Subcutaneous abdominal adipose tissue (tissue), 5 donors: ENCODE data around the gene RPL10.
A peak's percentile ranks its signal among the peaks of the same experiment; 100 is the strongest.

Source experiments
- H3K27ac ChIP-seq: one replicate; pipeline ENCODE4 v1.7.0; 2013; ENCODE audit warnings: low read depth, mild to moderate bottlenecking, inconsistent platforms, low read length, moderate library complexity
- H3K27me3 ChIP-seq, 5 donors: one replicate each; pipeline ENCODE4 v1.7.0; 2013; ENCODE audit warnings: low read length in 5 of 5, inconsistent platforms in 1 of 5; ENCODE audit not compliant: control insufficient read depth in 5 of 5, insufficient read depth in 4 of 5
- H3K36me3 ChIP-seq, 5 donors: one replicate each; pipeline ENCODE4 v1.7.0; 2013; ENCODE audit warnings: low read length in 5 of 5; ENCODE audit not compliant: control insufficient read depth in 5 of 5, insufficient read depth in 5 of 5
- H3K4me1 ChIP-seq, 5 donors: one replicate each; pipeline ENCODE4 v1.7.0; 2013; ENCODE audit warnings: low read length in 5 of 5, mild to moderate bottlenecking in 3 of 5, moderate library complexity in 1 of 5; ENCODE audit not compliant: control insufficient read depth in 5 of 5, insufficient read depth in 5 of 5
- H3K4me3 ChIP-seq, 5 donors: one replicate each; pipeline ENCODE4 v1.7.0; 2013; ENCODE audit warnings: low read length in 5 of 5, low read depth in 1 of 5
- H3K9ac ChIP-seq, 5 donors: one replicate each; pipeline ENCODE4 v1.7.0; 2013; ENCODE audit warnings: low read length in 5 of 5, mild to moderate bottlenecking in 4 of 5, moderate library complexity in 3 of 5
- H3K9me3 ChIP-seq, 5 donors: one replicate each; pipeline ENCODE4 v1.7.0; 2013; ENCODE audit warnings: low read length in 5 of 5; ENCODE audit not compliant: control insufficient read depth in 5 of 5
- donor health status: healthy.
- donor health status: healthy.
- donor health status: healthy.
- donor health status: healthy.
- donor health status: healthy.

RPL10 gene

GRCh38 chrX:154368630-154369448 lies 29.3 kb upstream of the RPL10 start:
- H3K27ac ChIP-seq: peak overlapping the region; percentile 93
- H3K4me1 ChIP-seq: peaks cover 0 to 60% (median 47%) of the 10 kb centered on the region in 5 donors
- peak overlapping the region in 4 of 5 donors; percentile 53 to 89 (median 71) for H3K4me3 ChIP-seq
- peak overlapping the region in 4 of 5 donors; percentile 58 to 79 (median 67) for H3K9ac ChIP-seq
- peaks cover 0 to 43% (median 41%) of the 10 kb centered on the region in 5 donors for H3K36me3 ChIP-seq
- H3K9me3 ChIP-seq: peaks cover 0 to 3% (median 0%) of the 10 kb centered on the region in 5 donors
- H3K27me3 ChIP-seq: peaks cover 0 to 9% (median 4%) of the 10 kb centered on the region in 5 donors

DNA sequence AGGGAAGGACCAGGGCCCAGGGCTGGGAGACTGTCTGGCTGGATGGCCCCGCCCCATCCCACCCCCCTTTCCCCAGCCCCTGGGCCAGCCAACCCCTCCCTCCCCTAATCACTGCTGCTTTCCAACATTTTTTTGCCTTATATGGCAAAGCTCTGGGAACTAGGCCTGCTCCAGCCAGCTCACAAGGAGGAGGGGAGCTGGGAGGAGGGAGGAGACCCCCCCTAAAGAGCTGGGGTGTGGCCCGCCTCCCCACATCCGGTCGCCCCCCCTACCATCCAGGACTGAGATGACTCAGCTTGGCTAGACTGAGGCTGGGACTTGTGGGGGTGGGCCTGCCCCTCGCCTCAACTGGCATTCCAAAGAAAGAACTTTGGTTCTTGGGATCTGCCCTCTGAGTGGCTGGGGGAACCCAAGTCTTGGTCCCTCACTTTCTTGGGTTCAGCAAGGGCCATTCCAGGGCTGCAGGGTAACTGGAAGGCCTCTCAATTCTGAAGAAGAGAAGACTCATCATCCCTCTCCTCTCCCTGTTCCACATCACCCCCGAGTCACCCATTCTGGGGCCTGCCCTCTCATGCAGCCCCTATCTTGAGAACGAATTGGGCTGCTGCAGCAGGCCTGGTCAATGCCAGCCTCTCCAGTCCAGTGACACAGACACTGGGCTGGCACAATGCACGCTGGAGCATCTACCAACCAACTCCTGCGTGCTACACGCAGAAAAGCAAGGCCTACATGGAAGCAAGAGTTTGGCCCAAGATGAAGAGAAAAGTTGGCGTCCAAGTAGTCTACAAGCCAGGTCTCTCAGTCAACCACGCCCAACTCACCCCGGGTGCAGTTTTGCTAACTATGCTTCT lies 28.5 kb upstream of the RPL10 start:
- Histone ChIP-seq H3K36me3 (peaks cover 0 to 35% (median 33%) of the 10 kb centered on the region in 5 donors), H3K4me3 (peak overlapping the region; percentile 73 to 90 (median 83)), H3K27me3 (peaks cover 0 to 12% (median 5%) of the 10 kb centered on the region in 5 donors), H3K9ac (peak overlapping the region; percentile 48 to 79 (median 77)), H3K9me3 (no peaks in the 10 kb centered on the region), H3K27ac (peak overlapping the region; percentile 93), H3K4me1 (peaks cover 0 to 66% (median 52%) of the 10 kb centered on the region in 5 donors)

- Histone ChIP-seq H3K4me1 (peaks cover 0 to 68% (median 55%) of the 10 kb centered on the region in 5 donors), H3K9ac (peak overlapping the region; percentile 48 to 78 (median 72)), H3K27ac (peak overlapping the region; percentile 93), H3K27me3 (peaks cover 0 to 12% (median 5%) of the 10 kb centered on the region in 5 donors), H3K36me3 (peaks cover 0 to 27% (median 25%) of the 10 kb centered on the region in 5 donors), H3K4me3 (peak overlapping the region; percentile 73 to 90 (median 83)), H3K9me3 (no peaks in the 10 kb centered on the region)
Measured at GRCh38 chrX:154370300-154371016, 27.7 kb upstream of the RPL10 start.

GRCh38 chrX:154371017-154371788 lies 27.0 kb upstream of the RPL10 start:
- Histone ChIP-seq H3K9me3 (no peaks in the 10 kb centered on the region), H3K27me3 (peaks cover 0 to 12% (median 5%) of the 10 kb centered on the region in 5 donors), H3K4me1 (peaks cover 0 to 68% (median 55%) of the 10 kb centered on the region in 5 donors), H3K27ac (peak overlapping the region; percentile 93), H3K4me3 (peak overlapping the region; percentile 64 to 89 (median 83)), H3K9ac (peak overlapping the region in 3 of 5 donors; percentile 53 to 78 (median 68)), H3K36me3 (peaks cover 0 to 21% (median 18%) of the 10 kb centered on the region in 5 donors)

- H3K36me3 ChIP-seq: peaks cover 0 to 14% (median 11%) of the 10 kb centered on the region in 5 donors
- H3K4me1 ChIP-seq: peaks cover 0 to 62% (median 49%) of the 10 kb centered on the region in 5 donors
- H3K4me3 ChIP-seq: peak overlapping the region in 4 of 5 donors; percentile 45 to 89 (median 68)
- peaks cover 0 to 12% (median 7%) of the 10 kb centered on the region in 5 donors for H3K27me3 ChIP-seq
- H3K27ac ChIP-seq: no peak overlapping the region
- H3K9ac ChIP-seq: peak overlapping the region in 2 of 5 donors; percentile 20 to 47
- no peaks in the 10 kb centered on the region for H3K9me3 ChIP-seq
Measured at GRCh38 chrX:154371789-154372300, 26.3 kb upstream of the RPL10 start.

- H3K4me3 ChIP-seq: peak overlapping the region in 1 of 5 donors; percentile 89
- H3K27ac ChIP-seq: no peak overlapping the region
- H3K4me1 ChIP-seq: peaks cover 0 to 54% (median 43%) of the 10 kb centered on the region in 5 donors
- H3K9ac ChIP-seq: no peak overlapping the region
- H3K27me3 ChIP-seq: peaks cover 0 to 12% (median 7%) of the 10 kb centered on the region in 5 donors
- peaks cover 0 to 7% (median 4%) of the 10 kb centered on the region in 5 donors for H3K36me3 ChIP-seq
- H3K9me3 ChIP-seq: no peaks in the 10 kb centered on the region
Measured at GRCh38 chrX:154372612-154373022, 25.6 kb upstream of the RPL10 start.

GRCh38 chrX:154373340-154374306 lies 24.6 kb upstream of the RPL10 start:
- H3K9me3 ChIP-seq: no peaks in the 10 kb centered on the region
- H3K36me3 ChIP-seq: no peaks in the 10 kb centered on the region
- no peak overlapping the region for H3K27ac ChIP-seq
- peaks cover 0 to 10% (median 8%) of the 10 kb centered on the region in 5 donors for H3K27me3 ChIP-seq
- H3K4me3 ChIP-seq: peak overlapping the region in 4 of 5 donors; percentile 22 to 53 (median 48)
- peak overlapping the region in 2 of 5 donors; percentile 19 to 35 for H3K9ac ChIP-seq
- H3K4me1 ChIP-seq: peaks cover 0 to 50% (median 39%) of the 10 kb centered on the region in 5 donors
